B cell (primary cell): ENCODE results near the gene EPS8L3. TPM values are rescaled to one million over a fixed set of nuclear protein-coding genes. Genes with fewer than 3 reads are reported as not detected.

Experiments
- ATAC-seq: fragments of 200-7000 bp; cut with Tn5 transposase; one replicate; pipeline ENCODE4 v1.10.0; 2021; ENCODE audit warnings: low read depth, mild to moderate bottlenecking, moderate number of reproducible peaks, moderate library complexity
- CTCF ChIA-PET: fragments of 350-600 bp; sonication (Branson Sonifier 250); formaldehyde crosslinking; loops from one replicate; lab custom pipeline; 2021; ENCODE audit warnings: antibody characterized with exemption, inconsistent platforms; lab: Charles Lee
- POLR2A ChIA-PET: fragments of 350-600 bp; sonication (Branson Sonifier 250); formaldehyde crosslinking; loops from one replicate; lab custom pipeline; 2021; ENCODE audit warnings: antibody characterized with exemption; lab: Charles Lee
- DNase-seq: peaks from one replicate; pipeline ENCODE4 v3.0.0; 2013
- H2AFZ ChIP-seq: 2 replicates; pipeline ENCODE4 v1.6.1; 2012; ENCODE audit warnings: mild to moderate bottlenecking, low read depth, low read length; ENCODE audit not compliant: insufficient read depth, poor library complexity, severe bottlenecking
- H3K27ac ChIP-seq, 2 donors: 1 replicate in 1 of 2; 2 replicates in 1 of 2; pipeline ENCODE4 v1.5.1; 2012 to 2013; ENCODE audit warnings: low read length in 2 of 2, mild to moderate bottlenecking in 2 of 2, moderate library complexity in 1 of 2
- H3K27me3 ChIP-seq, 4 experiments: fragments of 200-600 bp in 1 of 4; sonication (generic) in 1 of 4; replicated peaks in 1 of 4; 1 replicate in 2 of 4; 2 replicates in 2 of 4; pipeline versions ENCODE4 v1.6.1 to v1.7.0; 2013 to 2016; ENCODE audit warnings: low read length in 3 of 4, mild to moderate bottlenecking in 2 of 4, mixed read lengths in 1 of 4, moderate library complexity in 1 of 4; ENCODE audit not compliant: insufficient read depth in 4 of 4, control insufficient read depth in 3 of 4; ENCODE audit errors: control extremely low read depth in 1 of 4
- H3K36me3 ChIP-seq, 2 experiments: replicated peaks in 1 of 2; 1 replicate in 1 of 2; 2 replicates in 1 of 2; pipeline versions ENCODE4 v1.6.1 to v1.7.1; 2013; ENCODE audit warnings: low read length in 1 of 2; ENCODE audit not compliant: insufficient read depth in 2 of 2, control insufficient read depth in 1 of 2; ENCODE audit errors: control extremely low read depth in 1 of 2, extremely low read depth in 1 of 2
- H3K4me1 ChIP-seq, 2 donors: fragments of 200-600 bp in 1 of 2; sonication (generic) in 1 of 2; 1 replicate in 1 of 2; 2 replicates in 1 of 2; pipeline versions ENCODE4 v1.5.1 to v1.6.1; 2013 to 2017; ENCODE audit warnings: low read length in 2 of 2; ENCODE audit not compliant: control insufficient read depth in 2 of 2, insufficient read depth in 2 of 2
- H3K4me2 ChIP-seq: replicated peaks from 2 replicates; pipeline ENCODE3; 2012; ENCODE audit warnings: mild to moderate bottlenecking, low read depth, low read length; ENCODE audit not compliant: poor library complexity, severe bottlenecking
- H3K4me3 ChIP-seq, 5 experiments: fragments of 200-600 bp in 1 of 5; sonication (generic) in 1 of 5; 1 replicate in 3 of 5; 2 replicates in 2 of 5; pipeline versions ENCODE4 v1.5.1 to v1.7.0; 2011 to 2016; ENCODE audit warnings: low read length in 4 of 5, mild to moderate bottlenecking in 4 of 5, low read depth in 2 of 5, control low read depth in 1 of 5, moderate library complexity in 1 of 5; ENCODE audit not compliant: insufficient read depth in 1 of 5; ENCODE audit errors: control extremely low read depth in 1 of 5, extremely low read depth in 1 of 5
- H3K79me2 ChIP-seq: fragments of 200-600 bp; sonication (generic); one replicate; pipeline ENCODE4 v1.6.0; 2016; ENCODE audit warnings: low read length; ENCODE audit not compliant: control insufficient read depth, insufficient read depth
- H3K9ac ChIP-seq: fragments of 200-600 bp; sonication (generic); 2 replicates; pipeline ENCODE4 v1.6.1; 2017; ENCODE audit warnings: mild to moderate bottlenecking, low read length, moderate library complexity
- H3K9me3 ChIP-seq, 3 donors: one replicate each; pipeline versions ENCODE4 v1.6.1 to v1.7.1; 2013; ENCODE audit warnings: low read length in 2 of 3; ENCODE audit not compliant: control insufficient read depth in 2 of 3, insufficient read depth in 1 of 3; ENCODE audit errors: control extremely low read depth in 1 of 3
- H4K20me1 ChIP-seq: 2 replicates; pipeline ENCODE4 v1.6.0; 2012; ENCODE audit warnings: mild to moderate bottlenecking, low read length; ENCODE audit not compliant: insufficient read depth, control insufficient read depth, poor library complexity, severe bottlenecking
- H3K27ac Mint-ChIP-seq: one replicate; pipeline ENCODE4 v1.8.0; 2021; ENCODE audit warnings: mixed read lengths
- H3K27me3 Mint-ChIP-seq: one replicate; pipeline ENCODE4 v1.8.0; 2021; ENCODE audit warnings: mixed read lengths
- H3K4me1 Mint-ChIP-seq: one replicate; pipeline ENCODE4 v1.8.0; 2021; ENCODE audit warnings: mixed read lengths
- H3K4me3 Mint-ChIP-seq: one replicate; pipeline ENCODE4 v1.8.0; 2021; ENCODE audit warnings: mixed read lengths
- H3K9me3 Mint-ChIP-seq: one replicate; pipeline ENCODE4 v1.8.0; 2022; ENCODE audit warnings: mixed read lengths; ENCODE audit not compliant: insufficient read depth
- CTCF ChIP-seq: fragments of 200-600 bp; IDR thresholded peaks from one replicate; pipeline ENCODE4 v1.8.0; 2022; ENCODE audit warnings: antibody characterized with exemption, mild to moderate bottlenecking
- EZH2 ChIP-seq: IDR thresholded peaks from 2 replicates; pipeline ENCODE4 v1.6.1; 2012; ENCODE audit warnings: borderline replicate concordance, low read depth, mild to moderate bottlenecking, moderate library complexity, low read length; ENCODE audit not compliant: insufficient read depth, poor library complexity, severe bottlenecking
- WGBS: methylation state at CpG from one replicate; pipeline ENCODE4 v1.1.5; 2013; ENCODE audit warnings: missing lambda C conversion rate; ENCODE audit not compliant: insufficient coverage; 5-methylcytosine and 5-hydroxymethylcytosine counted together
- intact Hi-C: fragments of 100-400 bp; cut with micrococcal nuclease; formaldehyde crosslinking; loops from one replicate; pipeline ENCODE4 v1.10.0; 2022
- polyA plus RNA-seq: library from polyadenylated mRNA; depleted of rRNA; stranded (reverse); fragments of >200 nt; gene quantifications from 2 replicates; pipeline ENCODE4 v1.2.3, GENCODE V29; 2012
- total RNA-seq, 2 donors: library from RNA; stranded (reverse); fragments of 120-200 nt in 1 of 2; gene quantifications; 1 replicate in 1 of 2; 2 replicates in 1 of 2; pipeline versions ENCODE4 v1.2.3 to v1.2.4, GENCODE V29; 2013 to 2022

Gene EPS8L3
- total and polyA plus RNA-seq, 2 donors (not counting 1 experiment from before 2014, with no cell fraction given), result not detected

GRCh38 chr1:109726728-109727373 lies 36.9 kb downstream of the EPS8L3 start:
- no peak for ATAC-seq
- H3K36me3 ChIP-seq, result no peaks in the 10 kb centered on the region
- intact Hi-C loops, result no loop called here
- no peaks in the 10 kb centered on the region for H3K9me3 ChIP-seq
- 94% methylated on average over 7 of the region's 12 CpGs for WGBS
- no peak for TF ChIP-seq EZH2
- no peak for DNase-seq
- peaks cover 17% of the 10 kb centered on the region for H3K27me3 Mint-ChIP-seq
- no peaks in the 10 kb centered on the region for H3K4me1 ChIP-seq
- H4K20me1 ChIP-seq, result no peaks in the 10 kb centered on the region
- no peaks in the 10 kb centered on the region for H3K4me1 Mint-ChIP-seq
- H3K27ac Mint-ChIP-seq, result no peak overlapping the region
- no peaks in the 10 kb centered on the region for H3K9me3 Mint-ChIP-seq
- H3K79me2 ChIP-seq, result no peaks in the 10 kb centered on the region
- H3K27ac ChIP-seq, result no peak overlapping the region
- POLR2A ChIA-PET, result no interaction called here
- H3K4me2 ChIP-seq, result no peak overlapping the region
- no peak overlapping the region for H3K9ac ChIP-seq
- CTCF ChIA-PET, result no interaction called here
- no peak overlapping the region for H3K4me3 ChIP-seq
- no peaks in the 10 kb centered on the region for H3K27me3 ChIP-seq
- no peak overlapping the region for H2AFZ ChIP-seq
- H3K4me3 Mint-ChIP-seq, result no peak overlapping the region

- no peak for DNase-seq
- Mint-ChIP-seq H3K27ac (no peak overlapping the region), H3K9me3 (no peaks in the 10 kb centered on the region), H3K4me1 (no peaks in the 10 kb centered on the region), H3K27me3 (peaks cover 15% of the 10 kb centered on the region), H3K4me3 (no peak overlapping the region)
- ChIA-PET CTCF (no interaction called here), POLR2A (no interaction called here)
- Histone ChIP-seq H2AFZ (no peak overlapping the region), H3K27me3 (no peaks in the 10 kb centered on the region), H3K79me2 (no peaks in the 10 kb centered on the region), H3K36me3 (no peaks in the 10 kb centered on the region), H3K27ac (no peak overlapping the region), H3K9me3 (no peaks in the 10 kb centered on the region), H3K4me2 (no peak overlapping the region), H3K4me3 (no peak overlapping the region), H4K20me1 (no peaks in the 10 kb centered on the region), H3K9ac (no peak overlapping the region), H3K4me1 (no peaks in the 10 kb centered on the region)
- ATAC-seq, result no peak
- TF ChIP-seq CTCF (no peak), EZH2 (no peak)
- 85% methylated on average over 1 of the region's 1 CpG for WGBS
- intact Hi-C loops, result no loop called here
Measured at GRCh38 chr1:109726007-109726406, 37.7 kb downstream of the EPS8L3 start.
